ENCODE data around the gene MAP3K7CL. TPM values are rescaled to one million over a fixed set of nuclear protein-coding genes. Genes with fewer than 3 reads are reported as not detected.

The MAP3K7CL gene
- total and polyA plus RNA-seq, 2 of the 8 experiments (the other 6 are each of a cell fraction or from before 2014, with no cell fraction given): not detected

DNA sequence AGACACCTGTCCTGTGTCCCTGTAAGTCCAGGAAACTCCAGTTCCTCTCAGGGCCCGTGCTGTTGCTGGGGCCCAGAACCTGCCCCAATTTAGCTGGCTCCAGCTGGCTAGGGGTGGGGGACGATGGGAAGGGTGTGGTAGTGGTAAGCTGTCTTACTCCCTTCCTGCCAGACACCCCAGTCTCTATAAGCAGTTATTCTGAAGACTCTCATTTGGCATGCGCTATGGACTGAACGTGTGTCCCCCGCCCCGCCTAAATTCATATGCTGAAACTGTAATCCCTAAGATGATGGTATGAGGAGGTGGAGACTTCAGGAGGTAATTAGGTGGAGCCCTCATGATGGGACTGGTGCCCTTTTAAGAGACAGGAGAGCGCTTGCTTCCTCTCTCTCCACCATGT lies 82.0 kb downstream of the MAP3K7CL start:
- no peak overlapping the region for H4K8ac ChIP-seq (ENCODE audit: extremely low read depth, insufficient read depth, low read length)
- DNase-seq (ENCODE audit: low read depth in 1 of 2, low spot score in 2 of 2): no peak
- no peak overlapping the region for H3K27ac ChIP-seq (ENCODE audit: low read depth, low read length)
- WGBS, 2 experiments (ENCODE audit: extremely low coverage in 1 of 2, insufficient coverage in 1 of 2, insufficient read length in 1 of 2, insufficient replicate concordance in 2 of 2, low coverage in 1 of 2, low lambda C conversion rate in 2 of 2, missing lambda C conversion rate in 1 of 2): 97% methylated on average over 7 of the region's 7 CpGs; no CpG with 5 or more reads in 1 of the 2 experiments
- no peak overlapping the region for H3K4me3 ChIP-seq (ENCODE audit: extremely low read depth in 1 of 4, insufficient read depth in 2 of 4, low read depth in 3 of 4, low read length in 4 of 4)
- FAIRE-seq: no peak
- H2AK5ac ChIP-seq (ENCODE audit: low read depth, low read length): no peak overlapping the region
- no peak overlapping the region for H2BK12ac ChIP-seq (ENCODE audit: low read depth, low read length)
- H3K18ac ChIP-seq (ENCODE audit: extremely low read depth, low read length): no peak overlapping the region
- no peaks in the 10 kb centered on the region for H3K9me3 ChIP-seq (ENCODE audit: insufficient read depth in 2 of 2, low read depth in 1 of 2, low read length in 1 of 2)
- no peaks in the 10 kb centered on the region for H3K79me2 ChIP-seq (ENCODE audit: control insufficient read depth in 1 of 2, insufficient read depth in 2 of 2, low read length in 2 of 2)
- no peaks in the 10 kb centered on the region for H3K79me1 ChIP-seq (ENCODE audit: low read depth, low read length)
- no peaks in the 10 kb centered on the region for H3K27me3 ChIP-seq (replicated peaks in 1 of 4; ENCODE audit: control insufficient read depth in 3 of 4, extremely low read depth in 1 of 4, insufficient read depth in 3 of 4, low read length in 3 of 4)
- no peak overlapping the region for H2BK120ac ChIP-seq (replicated peaks; ENCODE audit: low read depth, low read length)
- H4K91ac ChIP-seq (replicated peaks; ENCODE audit: insufficient read length, low read length): no peak overlapping the region
- no peak overlapping the region for H3K9ac ChIP-seq (replicated peaks in 1 of 4; ENCODE audit: extremely low read depth in 1 of 4, low read depth in 3 of 4, low read length in 3 of 4)
- no peak overlapping the region; the same call in 1 of the 2 replicates for H2AFZ ChIP-seq (ENCODE audit: low read length)
- H3K36me3 ChIP-seq (ENCODE audit: control insufficient read depth in 2 of 4, insufficient read depth in 4 of 4, low read length in 3 of 4): no peaks in the 10 kb centered on the region
- H3K23ac ChIP-seq (ENCODE audit: insufficient read length): no peak overlapping the region
- H3K56ac ChIP-seq (replicated peaks; ENCODE audit: insufficient read length, low read depth, low read length): no peak overlapping the region
- H3K4me1 ChIP-seq (replicated peaks in 1 of 4; ENCODE audit: control insufficient read depth in 3 of 4, insufficient read depth in 4 of 4, low read length in 3 of 4): no peaks in the 10 kb centered on the region
- ChIA-PET POLR2A (ENCODE audit: partially characterized antibody) (no interaction called here), CTCF (ENCODE audit: partially characterized antibody) (no interaction called here)
- no peak overlapping the region for H2BK20ac ChIP-seq (ENCODE audit: low read length)
- no peak overlapping the region for H3K4ac ChIP-seq (replicated peaks; ENCODE audit: insufficient read length, low read depth, low read length)
- H3K14ac ChIP-seq (ENCODE audit: insufficient read length): no peak overlapping the region
- H4K5ac ChIP-seq (ENCODE audit: insufficient read length, low read depth, low read length): no peak overlapping the region
- no peak overlapping the region for H2BK5ac ChIP-seq (ENCODE audit: low read depth, low read length)
- H2BK15ac ChIP-seq (ENCODE audit: low read length): no peak overlapping the region
- H3K23me2 ChIP-seq (ENCODE audit: low read depth, low read length): peaks cover 9% of the 10 kb centered on the region; the same call in 1 of the 2 replicates
- H4K20me1 ChIP-seq (replicated peaks in 1 of 2; ENCODE audit: control insufficient read depth in 1 of 2, insufficient read depth in 2 of 2, low read length in 2 of 2): peaks cover 0 to 5% of the 10 kb centered on the region in 2 experiments
- H3K4me2 ChIP-seq (ENCODE audit: insufficient read depth in 1 of 2, low read depth in 2 of 2, low read length in 2 of 2): no peak overlapping the region
- TF ChIP-seq SP2 (IDR thresholded peaks at IDR 0.05; ENCODE audit: low read length) (no peak), RXRA (IDR thresholded peaks at IDR 0.05; ENCODE audit: insufficient read depth, low read depth, low read length) (no peak), CEBPB (IDR thresholded peaks at IDR 0.05; ENCODE audit: low read depth, low read length) (no peak), CHD1 (IDR thresholded peaks at IDR 0.05; ENCODE audit: low read depth, low read length) (no peak), RNF2 (IDR thresholded peaks at IDR 0.05; ENCODE audit: borderline replicate concordance, low read depth, low read length, missing control alignments, poor library complexity, severe bottlenecking) (no peak), RFX5 (IDR thresholded peaks at IDR 0.05; ENCODE audit: borderline replicate concordance, low read depth, low read length) (no peak), NRF1 (IDR thresholded peaks at IDR 0.05; ENCODE audit: low read depth, low read length) (no peak), POLR2A (IDR thresholded peaks at IDR 0.05; ENCODE audit: control extremely low read depth in 1 of 2, low read depth in 2 of 2, low read length in 2 of 2) (no peak), SUZ12 (IDR thresholded peaks at IDR 0.05; ENCODE audit: low read length) (no peak), EP300 (IDR thresholded peaks at IDR 0.05; ENCODE audit: borderline replicate concordance in 1 of 2, low read depth in 2 of 2, low read length in 2 of 2) (no peak), JUND (IDR thresholded peaks at IDR 0.05; ENCODE audit: low read length) (no peak), EGR1 (IDR thresholded peaks at IDR 0.05; ENCODE audit: borderline replicate concordance, low read depth, low read length) (no peak), CREB1 (IDR thresholded peaks at IDR 0.05) (no peak), EZH2 (IDR thresholded peaks at IDR 0.05; ENCODE audit: low read depth, low read length, severe bottlenecking) (no peak)
- TF ChIP-seq, protein P1, sequence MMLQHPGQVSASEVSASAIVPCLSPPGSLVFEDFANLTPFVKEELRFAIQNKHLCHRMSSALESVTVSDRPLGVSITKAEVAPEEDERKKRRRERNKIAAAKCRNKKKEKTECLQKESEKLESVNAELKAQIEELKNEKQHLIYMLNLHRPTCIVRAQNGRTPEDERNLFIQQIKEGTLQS (IDR thresholded peaks at IDR 0.05; ENCODE audit: insufficient read depth, low read depth, low read length): no peak
